Measurements from ENCODE around the gene SPIN2B.
"Not testable (repeated sequence)": the region's sequence is repeated elsewhere in the genome, so short reads cannot be mapped to it uniquely, and the experiment has no call there.

The SPIN2B gene

DNA sequence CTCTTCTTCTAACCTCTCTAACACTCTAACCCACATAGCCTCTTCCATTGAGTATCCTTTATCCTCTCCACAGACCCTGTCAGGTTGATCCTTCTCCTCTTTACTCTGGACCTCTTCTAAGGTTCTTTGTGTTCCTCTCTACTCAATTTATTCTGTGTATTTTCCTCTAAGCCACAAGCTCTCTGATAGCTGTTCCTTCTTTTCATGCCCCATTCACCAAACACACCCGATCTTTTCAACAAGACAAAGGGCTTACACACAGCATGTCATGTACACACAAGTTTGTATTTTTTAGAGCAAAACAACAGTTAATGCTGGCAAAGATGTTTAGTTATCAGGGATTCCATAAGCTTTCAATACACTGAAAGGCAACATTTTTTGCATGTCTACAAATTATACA, 1.9 kb downstream of the SPIN2B start:
- no peaks in the 10 kb centered on the region for H3K27me3 ChIP-seq (ENCODE audit: insufficient read depth, low read depth, severe bottlenecking)
- H3K27ac ChIP-seq = no peak overlapping the region
- H3K4me3 ChIP-seq (ENCODE audit: low read depth, low read length) = no peak overlapping the region
- no peak for DNase-seq
- no peak for TF ChIP-seq CTCF (IDR thresholded peaks at IDR 0.05; ENCODE audit: low read depth, low read length)
- no peaks in the 10 kb centered on the region for H3K36me3 ChIP-seq
- H3K9me3 ChIP-seq (ENCODE audit: severe bottlenecking) = no peaks in the 10 kb centered on the region

GRCh38 chrX:57117566-57117965, 3.8 kb downstream of the SPIN2B start:
- not testable (repeated sequence) for H3K9me3 ChIP-seq (ENCODE audit: severe bottlenecking); DNase-seq; H3K4me3 ChIP-seq (ENCODE audit: low read depth, low read length); H3K27me3 ChIP-seq (ENCODE audit: insufficient read depth, low read depth, severe bottlenecking); H3K27ac ChIP-seq; H3K36me3 ChIP-seq

- DNase-seq = no peak
- H3K27ac ChIP-seq = no peak overlapping the region
- no peak for TF ChIP-seq CTCF (IDR thresholded peaks at IDR 0.05; ENCODE audit: low read depth, low read length)
Measured at GRCh38 chrX:57104921-57105398, 16.4 kb downstream of the SPIN2B start.

DNA sequence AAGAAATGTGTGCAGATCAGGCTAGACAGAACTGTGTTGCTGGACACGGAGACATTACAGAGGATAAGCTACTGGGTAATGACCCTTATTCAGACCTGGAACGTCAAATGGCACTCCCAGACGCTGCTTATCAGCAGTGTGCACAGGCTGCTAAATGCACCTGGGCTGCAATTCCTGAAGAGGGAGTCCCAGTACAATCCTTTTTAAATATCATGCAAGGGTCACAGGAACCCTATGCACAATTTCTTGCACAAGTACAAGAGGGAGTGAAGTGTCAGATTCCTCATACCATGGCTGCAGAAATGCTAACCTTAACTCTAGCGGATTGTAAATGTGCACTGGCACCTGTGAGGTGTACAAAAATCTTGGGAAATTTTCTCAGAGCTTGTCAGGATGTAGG, 16.9 kb downstream of the SPIN2B start:
- no peak for DNase-seq
- H3K4me3 ChIP-seq (ENCODE audit: low read depth, low read length) = no peak overlapping the region
- no peaks in the 10 kb centered on the region for H3K27me3 ChIP-seq (ENCODE audit: insufficient read depth, low read depth, severe bottlenecking)
- H3K9me3 ChIP-seq (ENCODE audit: severe bottlenecking) = no peaks in the 10 kb centered on the region
- TF ChIP-seq CTCF (IDR thresholded peaks at IDR 0.05; ENCODE audit: low read depth, low read length) = no peak
- H3K36me3 ChIP-seq = no peaks in the 10 kb centered on the region
- no peak overlapping the region for H3K27ac ChIP-seq

More at GRCh38 chrX:57104921-57105398, 16.4 kb downstream of the SPIN2B start:
- H3K36me3 ChIP-seq = no peaks in the 10 kb centered on the region
- H3K4me3 ChIP-seq (ENCODE audit: low read depth, low read length) = no peak overlapping the region
- H3K27me3 ChIP-seq (ENCODE audit: insufficient read depth, low read depth, severe bottlenecking) = no peaks in the 10 kb centered on the region
- no peaks in the 10 kb centered on the region for H3K9me3 ChIP-seq (ENCODE audit: severe bottlenecking)

GRCh38 chrX:57103489-57103888, 17.9 kb downstream of the SPIN2B start:
- DNase-seq = no peak
- no peak overlapping the region for H3K27ac ChIP-seq
- TF ChIP-seq CTCF (IDR thresholded peaks at IDR 0.05; ENCODE audit: low read depth, low read length) = no peak
- no peaks in the 10 kb centered on the region for H3K9me3 ChIP-seq (ENCODE audit: severe bottlenecking)
- no peaks in the 10 kb centered on the region for H3K36me3 ChIP-seq
- no peak overlapping the region for H3K4me3 ChIP-seq (ENCODE audit: low read depth, low read length)
- no peaks in the 10 kb centered on the region for H3K27me3 ChIP-seq (ENCODE audit: insufficient read depth, low read depth, severe bottlenecking)

DNA sequence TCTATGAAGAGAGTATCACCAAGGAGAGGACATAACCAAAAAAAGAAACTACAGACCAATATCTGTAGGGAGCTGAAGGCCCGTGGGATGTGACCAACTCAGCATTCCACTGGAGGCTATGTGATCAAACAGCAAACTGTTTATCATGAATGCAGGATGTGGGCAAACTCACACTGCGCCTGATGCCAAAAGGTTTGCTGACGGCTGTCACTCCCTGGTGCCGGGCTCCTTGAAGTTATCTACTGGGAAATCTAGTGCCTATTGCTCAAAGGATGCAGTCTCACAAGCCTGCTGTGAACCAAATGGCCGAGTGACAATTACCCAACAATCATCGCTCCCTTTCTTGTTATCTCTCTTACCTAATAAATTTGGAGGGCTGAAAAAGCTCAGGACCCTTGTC, 18.4 kb downstream of the SPIN2B start:
- not testable (repeated sequence) for H3K27me3 ChIP-seq (ENCODE audit: insufficient read depth, low read depth, severe bottlenecking); H3K36me3 ChIP-seq; H3K27ac ChIP-seq

DNA sequence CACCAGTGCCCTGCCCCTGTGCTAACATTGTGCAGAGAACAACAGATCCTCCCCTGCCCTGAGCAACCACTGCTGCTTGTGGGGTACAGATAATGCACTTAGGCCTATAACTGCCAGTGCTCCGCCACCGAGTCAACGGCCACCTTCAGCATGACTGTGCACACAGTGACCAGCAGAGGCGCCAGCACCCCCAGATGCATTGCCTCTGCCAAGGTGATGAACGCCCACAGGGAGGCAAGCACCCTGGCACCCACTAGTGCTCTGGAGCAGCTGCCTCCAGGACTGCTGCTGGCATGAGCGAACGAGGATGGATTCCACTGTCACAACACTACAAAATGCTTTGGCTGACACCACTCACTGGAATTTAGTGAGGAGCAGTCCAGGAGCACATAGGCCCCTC, 38.2 kb downstream of the SPIN2B start:
- no peaks in the 10 kb centered on the region for H3K36me3 ChIP-seq
- DNase-seq = no peak
- H3K9me3 ChIP-seq (ENCODE audit: severe bottlenecking) = no peaks in the 10 kb centered on the region
- H3K27ac ChIP-seq = no peak overlapping the region
- TF ChIP-seq CTCF (IDR thresholded peaks at IDR 0.05; ENCODE audit: low read depth, low read length) = peak; percentile 51
- H3K27me3 ChIP-seq (ENCODE audit: insufficient read depth, low read depth, severe bottlenecking) = no peaks in the 10 kb centered on the region
- no peak overlapping the region for H3K4me3 ChIP-seq (ENCODE audit: low read depth, low read length)

More for the DNA sequence above, 18.4 kb downstream of the SPIN2B start:
- not testable (repeated sequence) for H3K9me3 ChIP-seq (ENCODE audit: severe bottlenecking); DNase-seq; H3K4me3 ChIP-seq (ENCODE audit: low read depth, low read length)
